GM06990 (cell line): ENCODE results near the gene LRBA.

Experiments
- DNase-seq: peaks from one replicate; pipeline ENCODE4 v3.0.0-alpha.2; 2011; ENCODE audit not compliant: insufficient read length; ENCODE audit errors: extremely low read depth
- H3K27me3 ChIP-seq: replicated peaks from 2 replicates; pipeline ENCODE4 v1.6.0; 2011; ENCODE audit warnings: low read length; ENCODE audit not compliant: control insufficient read depth, insufficient read depth
- H3K36me3 ChIP-seq: 2 replicates; pipeline ENCODE4 v1.5.1; 2011; ENCODE audit warnings: low read length; ENCODE audit not compliant: control insufficient read depth, insufficient read depth
- H3K4me3 ChIP-seq: replicated peaks from 2 replicates; pipeline ENCODE4 v1.5.1; 2011; ENCODE audit warnings: low read depth, mild to moderate bottlenecking, control low read depth, low read length
- CTCF ChIP-seq: IDR thresholded peaks from 2 replicates; pipeline ENCODE4 v1.5.1; 2011; ENCODE audit warnings: low read length, control low read depth, mild to moderate bottlenecking, inconsistent platforms; ENCODE audit not compliant: insufficient read depth, poor library complexity, severe bottlenecking

LRBA gene

GRCh38 chr4:150859453-150859852 lies 155.6 kb downstream of the LRBA start:
- Histone ChIP-seq H3K27me3 (no peaks in the 10 kb centered on the region), H3K4me3 (no peak overlapping the region), H3K36me3 (no peaks in the 10 kb centered on the region; the same call in 1 of the 2 replicates)
- DNase-seq: no peak
- TF ChIP-seq CTCF: no peak

GRCh38 chr4:150855981-150856510 lies 159.0 kb downstream of the LRBA start:
- Histone ChIP-seq H3K36me3 (no peaks in the 10 kb centered on the region; the same call in 1 of the 2 replicates), H3K4me3 (no peak overlapping the region), H3K27me3 (no peaks in the 10 kb centered on the region)
- TF ChIP-seq CTCF: no peak
- DNase-seq: no peak

- Histone ChIP-seq H3K27me3 (no peaks in the 10 kb centered on the region), H3K36me3 (no peaks in the 10 kb centered on the region; the same call in 1 of the 2 replicates), H3K4me3 (no peak overlapping the region)
- no peak for TF ChIP-seq CTCF
- DNase-seq: no peak
Observed at GRCh38 chr4:150854600-150854999, 160.5 kb downstream of the LRBA start.

GRCh38 chr4:150853882-150854281 lies 161.2 kb downstream of the LRBA start:
- Histone ChIP-seq H3K27me3 (no peaks in the 10 kb centered on the region), H3K4me3 (no peak overlapping the region), H3K36me3 (no peaks in the 10 kb centered on the region; the same call in 1 of the 2 replicates)
- no peak for TF ChIP-seq CTCF
- no peak for DNase-seq

GRCh38 chr4:150852216-150852615 lies 162.9 kb downstream of the LRBA start:
- TF ChIP-seq CTCF: no peak

GRCh38 chr4:150849016-150849415 lies 166.1 kb downstream of the LRBA start:
- Histone ChIP-seq H3K27me3 (no peaks in the 10 kb centered on the region), H3K36me3 (no peaks in the 10 kb centered on the region; the same call in 1 of the 2 replicates), H3K4me3 (no peak overlapping the region)
- no peak for TF ChIP-seq CTCF
- no peak for DNase-seq

More at GRCh38 chr4:150852216-150852615, 162.9 kb downstream of the LRBA start:
- no peak overlapping the region for H3K4me3 ChIP-seq
- no peaks in the 10 kb centered on the region; the same call in 1 of the 2 replicates for H3K36me3 ChIP-seq
- no peak for DNase-seq
- H3K27me3 ChIP-seq: no peaks in the 10 kb centered on the region
